GM12878 (cell line): ENCODE data around the gene TRIM48. TPM values are rescaled to one million over a fixed set of nuclear protein-coding genes. Genes with fewer than 3 reads are reported as not detected.

Experiments
- ATAC-seq: fragments of 200-7000 bp; cut with Tn5 transposase; 3 replicates; pipeline ENCODE4 v1.9.1; 2020; ENCODE audit warnings: mild to moderate bottlenecking, moderate library complexity
- BruUV-seq: library from RNA; stranded (reverse); fragments of 400-500 nt; replicated peaks from 2 replicates; lab custom pipeline; 2021; lab: Mats Ljungman, UMichigan
- CTCF ChIA-PET: fragments of 300-600 bp; sonication (Branson Sonifier 250); formaldehyde crosslinking; extraction: SDS; loops from one replicate; lab custom pipeline; 2021; ENCODE audit warnings: inconsistent platforms; lab: Yijun Ruan, JAX
- POLR2A ChIA-PET: fragments of 350-600 bp; formaldehyde crosslinking; extraction: SDS; loops from one replicate; lab custom pipeline; 2021; ENCODE audit warnings: inconsistent platforms; lab: Charles Lee
- RAD21 ChIA-PET: fragments of 300-600 bp; sonication (Branson Sonifier 250); formaldehyde crosslinking; loops from one replicate; lab custom pipeline; 2023; ENCODE audit warnings: antibody characterized with exemption; ENCODE audit not compliant: unreplicated experiment; lab: Charles Lee
- SMC1A ChIA-PET: fragments of 300-600 bp; sonication (Branson Sonifier 250); formaldehyde crosslinking; loops from one replicate; lab custom pipeline; 2023; ENCODE audit not compliant: unreplicated experiment, uncharacterized antibody; lab: Charles Lee
- DNase-seq: peaks from one replicate; pipeline ENCODE4 v3.0.0-alpha.2; 2011; ENCODE audit warnings: low read depth, low spot score
- FAIRE-seq: peaks from 3 replicates; lab custom pipeline; 2011; peaks lifted over from hg19 to GRCh38; lab: Jason Lieb, UNC
- H2AFZ ChIP-seq: 2 replicates; pipeline ENCODE4 v1.6.0; 2011; ENCODE audit warnings: low read depth, low read length, control low read depth; ENCODE audit not compliant: control insufficient read depth
- H3K27ac ChIP-seq: 2 replicates; pipeline ENCODE4 v1.5.1; 2011; ENCODE audit warnings: control low read depth; ENCODE audit not compliant: control insufficient read depth, insufficient read depth
- H3K27me3 ChIP-seq, 2 experiments: replicated peaks in 1 of 2; 2 replicates each; pipeline versions ENCODE4 v1.6.0 to v1.6.1; 2011; ENCODE audit warnings: low read length in 1 of 2; ENCODE audit not compliant: control insufficient read depth in 2 of 2, insufficient read depth in 2 of 2
- H3K36me3 ChIP-seq, 2 experiments: 2 replicates each; pipeline ENCODE4 v1.5.1; 2011; ENCODE audit warnings: low read length in 1 of 2; ENCODE audit not compliant: control insufficient read depth in 2 of 2, insufficient read depth in 2 of 2
- H3K4me1 ChIP-seq: 2 replicates; pipeline ENCODE4 v1.6.1; 2011; ENCODE audit warnings: mild to moderate bottlenecking, low read length, moderate library complexity, mixed read lengths; ENCODE audit not compliant: control insufficient read depth, insufficient read depth
- H3K4me2 ChIP-seq: 2 replicates; pipeline ENCODE4 v1.6.0; 2011; ENCODE audit warnings: control low read depth; ENCODE audit not compliant: control insufficient read depth, insufficient read depth
- H3K4me3 ChIP-seq: fragments of 200-600 bp; sonication (generic); 2 replicates; pipeline ENCODE4 v1.5.1; 2016
- H3K79me2 ChIP-seq: 2 replicates; pipeline ENCODE4 v1.6.0; 2011; ENCODE audit warnings: low read length; ENCODE audit not compliant: control insufficient read depth, insufficient read depth
- H3K9ac ChIP-seq: 2 replicates; pipeline ENCODE4 v1.8.0; 2011; ENCODE audit warnings: low read length, control low read depth, mixed read lengths; ENCODE audit not compliant: control insufficient read depth, insufficient read depth
- H3K9me3 ChIP-seq: replicated peaks from 3 replicates; pipeline ENCODE4 v1.5.1; 2011; ENCODE audit warnings: mild to moderate bottlenecking, low read length; ENCODE audit not compliant: control insufficient read depth, insufficient read depth
- H4K20me1 ChIP-seq: 2 replicates; pipeline ENCODE4 v1.6.0; 2011; ENCODE audit not compliant: control insufficient read depth, insufficient read depth
- MYB ChIP-seq: fragments of 150-350 bp; IDR thresholded peaks from 2 replicates; pipeline ENCODE4 v1.6.1; 2014; ENCODE audit warnings: mild to moderate bottlenecking, low read depth, low read length, borderline replicate concordance
- RB1 ChIP-seq: fragments of 450-650 bp; formaldehyde crosslinking; IDR thresholded peaks from 2 replicates; pipeline ENCODE4 v1.6.1; 2017; ENCODE audit warnings: mild to moderate bottlenecking, borderline replicate concordance
- RFX5 ChIP-seq: IDR thresholded peaks from 2 replicates; pipeline ENCODE4 v1.6.1; 2011; ENCODE audit warnings: low read depth, low read length, improper control_type of control experiment
- SIX5 ChIP-seq: IDR thresholded peaks from 2 replicates; pipeline ENCODE4 v1.6.1; 2011; ENCODE audit warnings: mild to moderate bottlenecking, low read depth, low read length, moderate library complexity; ENCODE audit not compliant: severe bottlenecking
- WGBS: methylation state at CpG from one replicate; pipeline ENCODE4 v1.1.6; 2016; ENCODE audit warnings: low lambda C conversion rate; ENCODE audit not compliant: insufficient replicate concordance, insufficient coverage; ENCODE audit errors: missing lambda C conversion rate; 5-methylcytosine and 5-hydroxymethylcytosine counted together
- in situ Hi-C: fragments of 300-500 bp; cut with MboI; formaldehyde crosslinking; loops from 9 replicates; pipeline ENCODE4 v1.14.3; 2018; ENCODE audit warnings: mixed read lengths
- intact Hi-C: fragments of 100-400 bp; cut with micrococcal nuclease; formaldehyde crosslinking; loops from one replicate; pipeline ENCODE4 v1.14.2; 2022; ENCODE audit not compliant: unreplicated experiment
- polyA plus RNA-seq, 11 experiments: library from polyadenylated mRNA; depleted of rRNA in 4 of 11; unstranded in 6 of 11; stranded (reverse) in 5 of 11; fragments of >200 nt; fragmentation: Nextera tagmentation in 4 of 11; fragmentation: Illumina TruSeq in 1 of 11; extraction: Ambion mirVana in 4 of 11; extraction: Trizol in 1 of 11; gene quantifications; 1 replicate in 1 of 11; 2 replicates in 10 of 11; pipeline versions ENCODE4 v1.2.1 to v1.2.3, GENCODE V29; 2011 to 2016; ENCODE audit warnings: inconsistent platforms in 2 of 11, missing spikeins in 2 of 11, low read depth in 1 of 11
- total RNA-seq, 4 experiments: library from RNA; depleted of rRNA in 3 of 4; stranded (reverse); fragments of >200 nt in 3 of 4; fragmentation: Illumina TruSeq in 1 of 4; extraction: Trizol in 1 of 4; gene quantifications; 2 replicates each; pipeline versions ENCODE4 v1.2.1 to v1.2.3, GENCODE V29; 2013 to 2021
- TF ChIP-seq, protein P1 (sequence below): fragments of 450-650 bp; IDR thresholded peaks from 2 replicates; pipeline ENCODE4 v1.6.1; 2017; ENCODE audit warnings: antibody characterized with exemption, mild to moderate bottlenecking, moderate library complexity
- TF ChIP-seq, protein P2 (sequence below): IDR thresholded peaks from 2 replicates; pipeline ENCODE4 v1.6.1; 2012; ENCODE audit warnings: improper control_type of control experiment, low read depth, low read length; ENCODE audit not compliant: insufficient replicate concordance
- TF ChIP-seq, protein P3 (sequence below): fragments of 450-650 bp; IDR thresholded peaks from 2 replicates; pipeline ENCODE4 v1.6.1; 2017; ENCODE audit warnings: borderline replicate concordance
- TF ChIP-seq, protein P4 (sequence below): fragments of 450-650 bp; IDR thresholded peaks from 2 replicates; pipeline ENCODE4 v1.6.1; 2018; ENCODE audit warnings: mild to moderate bottlenecking, low read depth, moderate library complexity; ENCODE audit not compliant: partially characterized antibody
- TF ChIP-seq, protein P5 (sequence below): IDR thresholded peaks from 2 replicates; pipeline ENCODE4 v1.6.1; 2012; ENCODE audit warnings: low read depth, low read length, improper control_type of control experiment

TRIM48 gene
- total and polyA plus RNA-seq, 10 of the 15 experiments (the other 5 are each of a cell fraction or from before 2014, with no cell fraction given), result not detected

DNA sequence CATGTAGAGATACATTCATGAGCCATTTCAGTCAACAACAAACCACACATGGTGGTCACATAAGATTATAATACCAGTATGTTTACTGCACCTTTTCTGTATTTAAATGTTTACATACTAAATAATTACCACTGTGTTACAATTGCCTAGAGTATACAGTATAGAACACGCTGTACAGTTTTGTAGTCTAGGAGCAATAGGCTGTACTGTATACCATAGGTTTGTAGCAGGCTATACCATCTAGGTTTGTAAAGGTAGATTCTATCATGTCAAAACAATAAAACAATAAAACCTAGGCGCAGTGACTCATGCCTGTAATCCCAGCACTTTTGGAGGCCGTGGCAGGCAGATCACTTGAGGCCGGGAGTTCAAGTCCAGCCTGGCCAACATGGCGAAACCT lies 1.1 kb downstream of the TRIM48 start:
- Histone ChIP-seq H3K4me1 (no peaks in the 10 kb centered on the region), H3K9ac (no peak overlapping the region), H3K9me3 (no peaks in the 10 kb centered on the region), H4K20me1 (no peaks in the 10 kb centered on the region), H3K27ac (no peak overlapping the region), H3K27me3 (no peaks in the 10 kb centered on the region), H3K79me2 (no peaks in the 10 kb centered on the region), H3K36me3 (no peaks in the 10 kb centered on the region), H2AFZ (no peak overlapping the region), H3K4me2 (no peak overlapping the region), H3K4me3 (no peak overlapping the region)
- no TSS peak for BruUV-seq
- ChIA-PET CTCF (no interaction called here), RAD21 (no interaction called here), POLR2A (no interaction called here), SMC1A (no interaction called here)
- intact Hi-C loops, result no loop called here
- TF ChIP-seq RFX5, result no peak
- TF ChIP-seq RB1, result no peak
- TF ChIP-seq, protein P1, sequence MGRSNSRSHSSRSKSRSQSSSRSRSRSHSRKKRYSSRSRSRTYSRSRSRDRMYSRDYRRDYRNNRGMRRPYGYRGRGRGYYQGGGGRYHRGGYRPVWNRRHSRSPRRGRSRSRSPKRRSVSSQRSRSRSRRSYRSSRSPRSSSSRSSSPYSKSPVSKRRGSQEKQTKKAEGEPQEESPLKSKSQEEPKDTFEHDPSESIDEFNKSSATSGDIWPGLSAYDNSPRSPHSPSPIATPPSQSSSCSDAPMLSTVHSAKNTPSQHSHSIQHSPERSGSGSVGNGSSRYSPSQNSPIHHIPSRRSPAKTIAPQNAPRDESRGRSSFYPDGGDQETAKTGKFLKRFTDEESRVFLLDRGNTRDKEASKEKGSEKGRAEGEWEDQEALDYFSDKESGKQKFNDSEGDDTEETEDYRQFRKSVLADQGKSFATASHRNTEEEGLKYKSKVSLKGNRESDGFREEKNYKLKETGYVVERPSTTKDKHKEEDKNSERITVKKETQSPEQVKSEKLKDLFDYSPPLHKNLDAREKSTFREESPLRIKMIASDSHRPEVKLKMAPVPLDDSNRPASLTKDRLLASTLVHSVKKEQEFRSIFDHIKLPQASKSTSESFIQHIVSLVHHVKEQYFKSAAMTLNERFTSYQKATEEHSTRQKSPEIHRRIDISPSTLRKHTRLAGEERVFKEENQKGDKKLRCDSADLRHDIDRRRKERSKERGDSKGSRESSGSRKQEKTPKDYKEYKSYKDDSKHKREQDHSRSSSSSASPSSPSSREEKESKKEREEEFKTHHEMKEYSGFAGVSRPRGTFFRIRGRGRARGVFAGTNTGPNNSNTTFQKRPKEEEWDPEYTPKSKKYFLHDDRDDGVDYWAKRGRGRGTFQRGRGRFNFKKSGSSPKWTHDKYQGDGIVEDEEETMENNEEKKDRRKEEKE, result no peak
- TF ChIP-seq, protein P2, sequence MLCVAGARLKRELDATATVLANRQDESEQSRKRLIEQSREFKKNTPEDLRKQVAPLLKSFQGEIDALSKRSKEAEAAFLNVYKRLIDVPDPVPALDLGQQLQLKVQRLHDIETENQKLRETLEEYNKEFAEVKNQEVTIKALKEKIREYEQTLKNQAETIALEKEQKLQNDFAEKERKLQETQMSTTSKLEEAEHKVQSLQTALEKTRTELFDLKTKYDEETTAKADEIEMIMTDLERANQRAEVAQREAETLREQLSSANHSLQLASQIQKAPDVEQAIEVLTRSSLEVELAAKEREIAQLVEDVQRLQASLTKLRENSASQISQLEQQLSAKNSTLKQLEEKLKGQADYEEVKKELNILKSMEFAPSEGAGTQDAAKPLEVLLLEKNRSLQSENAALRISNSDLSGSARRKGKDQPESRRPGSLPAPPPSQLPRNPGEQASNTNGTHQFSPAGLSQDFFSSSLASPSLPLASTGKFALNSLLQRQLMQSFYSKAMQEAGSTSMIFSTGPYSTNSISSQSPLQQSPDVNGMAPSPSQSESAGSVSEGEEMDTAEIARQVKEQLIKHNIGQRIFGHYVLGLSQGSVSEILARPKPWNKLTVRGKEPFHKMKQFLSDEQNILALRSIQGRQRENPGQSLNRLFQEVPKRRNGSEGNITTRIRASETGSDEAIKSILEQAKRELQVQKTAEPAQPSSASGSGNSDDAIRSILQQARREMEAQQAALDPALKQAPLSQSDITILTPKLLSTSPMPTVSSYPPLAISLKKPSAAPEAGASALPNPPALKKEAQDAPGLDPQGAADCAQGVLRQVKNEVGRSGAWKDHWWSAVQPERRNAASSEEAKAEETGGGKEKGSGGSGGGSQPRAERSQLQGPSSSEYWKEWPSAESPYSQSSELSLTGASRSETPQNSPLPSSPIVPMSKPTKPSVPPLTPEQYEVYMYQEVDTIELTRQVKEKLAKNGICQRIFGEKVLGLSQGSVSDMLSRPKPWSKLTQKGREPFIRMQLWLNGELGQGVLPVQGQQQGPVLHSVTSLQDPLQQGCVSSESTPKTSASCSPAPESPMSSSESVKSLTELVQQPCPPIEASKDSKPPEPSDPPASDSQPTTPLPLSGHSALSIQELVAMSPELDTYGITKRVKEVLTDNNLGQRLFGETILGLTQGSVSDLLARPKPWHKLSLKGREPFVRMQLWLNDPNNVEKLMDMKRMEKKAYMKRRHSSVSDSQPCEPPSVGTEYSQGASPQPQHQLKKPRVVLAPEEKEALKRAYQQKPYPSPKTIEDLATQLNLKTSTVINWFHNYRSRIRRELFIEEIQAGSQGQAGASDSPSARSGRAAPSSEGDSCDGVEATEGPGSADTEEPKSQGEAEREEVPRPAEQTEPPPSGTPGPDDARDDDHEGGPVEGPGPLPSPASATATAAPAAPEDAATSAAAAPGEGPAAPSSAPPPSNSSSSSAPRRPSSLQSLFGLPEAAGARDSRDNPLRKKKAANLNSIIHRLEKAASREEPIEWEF, result no peak
- no peak for TF ChIP-seq MYB
- TF ChIP-seq, protein P3, sequence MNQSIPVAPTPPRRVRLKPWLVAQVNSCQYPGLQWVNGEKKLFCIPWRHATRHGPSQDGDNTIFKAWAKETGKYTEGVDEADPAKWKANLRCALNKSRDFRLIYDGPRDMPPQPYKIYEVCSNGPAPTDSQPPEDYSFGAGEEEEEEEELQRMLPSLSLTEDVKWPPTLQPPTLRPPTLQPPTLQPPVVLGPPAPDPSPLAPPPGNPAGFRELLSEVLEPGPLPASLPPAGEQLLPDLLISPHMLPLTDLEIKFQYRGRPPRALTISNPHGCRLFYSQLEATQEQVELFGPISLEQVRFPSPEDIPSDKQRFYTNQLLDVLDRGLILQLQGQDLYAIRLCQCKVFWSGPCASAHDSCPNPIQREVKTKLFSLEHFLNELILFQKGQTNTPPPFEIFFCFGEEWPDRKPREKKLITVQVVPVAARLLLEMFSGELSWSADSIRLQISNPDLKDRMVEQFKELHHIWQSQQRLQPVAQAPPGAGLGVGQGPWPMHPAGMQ, result no peak
- TF ChIP-seq, protein P4, sequence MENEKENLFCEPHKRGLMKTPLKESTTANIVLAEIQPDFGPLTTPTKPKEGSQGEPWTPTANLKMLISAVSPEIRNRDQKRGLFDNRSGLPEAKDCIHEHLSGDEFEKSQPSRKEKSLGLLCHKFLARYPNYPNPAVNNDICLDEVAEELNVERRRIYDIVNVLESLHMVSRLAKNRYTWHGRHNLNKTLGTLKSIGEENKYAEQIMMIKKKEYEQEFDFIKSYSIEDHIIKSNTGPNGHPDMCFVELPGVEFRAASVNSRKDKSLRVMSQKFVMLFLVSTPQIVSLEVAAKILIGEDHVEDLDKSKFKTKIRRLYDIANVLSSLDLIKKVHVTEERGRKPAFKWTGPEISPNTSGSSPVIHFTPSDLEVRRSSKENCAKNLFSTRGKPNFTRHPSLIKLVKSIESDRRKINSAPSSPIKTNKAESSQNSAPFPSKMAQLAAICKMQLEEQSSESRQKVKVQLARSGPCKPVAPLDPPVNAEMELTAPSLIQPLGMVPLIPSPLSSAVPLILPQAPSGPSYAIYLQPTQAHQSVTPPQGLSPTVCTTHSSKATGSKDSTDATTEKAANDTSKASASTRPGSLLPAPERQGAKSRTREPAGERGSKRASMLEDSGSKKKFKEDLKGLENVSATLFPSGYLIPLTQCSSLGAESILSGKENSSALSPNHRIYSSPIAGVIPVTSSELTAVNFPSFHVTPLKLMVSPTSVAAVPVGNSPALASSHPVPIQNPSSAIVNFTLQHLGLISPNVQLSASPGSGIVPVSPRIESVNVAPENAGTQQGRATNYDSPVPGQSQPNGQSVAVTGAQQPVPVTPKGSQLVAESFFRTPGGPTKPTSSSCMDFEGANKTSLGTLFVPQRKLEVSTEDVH, result no peak
- TF ChIP-seq, protein P5, sequence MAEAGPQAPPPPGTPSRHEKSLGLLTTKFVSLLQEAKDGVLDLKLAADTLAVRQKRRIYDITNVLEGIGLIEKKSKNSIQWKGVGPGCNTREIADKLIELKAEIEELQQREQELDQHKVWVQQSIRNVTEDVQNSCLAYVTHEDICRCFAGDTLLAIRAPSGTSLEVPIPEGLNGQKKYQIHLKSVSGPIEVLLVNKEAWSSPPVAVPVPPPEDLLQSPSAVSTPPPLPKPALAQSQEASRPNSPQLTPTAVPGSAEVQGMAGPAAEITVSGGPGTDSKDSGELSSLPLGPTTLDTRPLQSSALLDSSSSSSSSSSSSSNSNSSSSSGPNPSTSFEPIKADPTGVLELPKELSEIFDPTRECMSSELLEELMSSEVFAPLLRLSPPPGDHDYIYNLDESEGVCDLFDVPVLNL, result no peak
- no peak for TF ChIP-seq SIX5
- DNase-seq, result no peak
- no peak for FAIRE-seq
- 30% methylated on average over 5 of the region's 5 CpGs for WGBS
- no peak for ATAC-seq
- in situ Hi-C loops, result no loop called here
